Activated T-helper 1 cell treated with Interleukin-2 at 50 U/mL for 16 hours (primary cell): Measurements from ENCODE around the gene HEMK1.

Source experiments
- DNase-seq: peaks from one replicate; pipeline ENCODE4 v3.0.0-alpha.2; 2020; ENCODE audit warnings: low read depth

The HEMK1 gene, protein sequence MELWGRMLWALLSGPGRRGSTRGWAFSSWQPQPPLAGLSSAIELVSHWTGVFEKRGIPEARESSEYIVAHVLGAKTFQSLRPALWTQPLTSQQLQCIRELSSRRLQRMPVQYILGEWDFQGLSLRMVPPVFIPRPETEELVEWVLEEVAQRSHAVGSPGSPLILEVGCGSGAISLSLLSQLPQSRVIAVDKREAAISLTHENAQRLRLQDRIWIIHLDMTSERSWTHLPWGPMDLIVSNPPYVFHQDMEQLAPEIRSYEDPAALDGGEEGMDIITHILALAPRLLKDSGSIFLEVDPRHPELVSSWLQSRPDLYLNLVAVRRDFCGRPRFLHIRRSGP

DNA sequence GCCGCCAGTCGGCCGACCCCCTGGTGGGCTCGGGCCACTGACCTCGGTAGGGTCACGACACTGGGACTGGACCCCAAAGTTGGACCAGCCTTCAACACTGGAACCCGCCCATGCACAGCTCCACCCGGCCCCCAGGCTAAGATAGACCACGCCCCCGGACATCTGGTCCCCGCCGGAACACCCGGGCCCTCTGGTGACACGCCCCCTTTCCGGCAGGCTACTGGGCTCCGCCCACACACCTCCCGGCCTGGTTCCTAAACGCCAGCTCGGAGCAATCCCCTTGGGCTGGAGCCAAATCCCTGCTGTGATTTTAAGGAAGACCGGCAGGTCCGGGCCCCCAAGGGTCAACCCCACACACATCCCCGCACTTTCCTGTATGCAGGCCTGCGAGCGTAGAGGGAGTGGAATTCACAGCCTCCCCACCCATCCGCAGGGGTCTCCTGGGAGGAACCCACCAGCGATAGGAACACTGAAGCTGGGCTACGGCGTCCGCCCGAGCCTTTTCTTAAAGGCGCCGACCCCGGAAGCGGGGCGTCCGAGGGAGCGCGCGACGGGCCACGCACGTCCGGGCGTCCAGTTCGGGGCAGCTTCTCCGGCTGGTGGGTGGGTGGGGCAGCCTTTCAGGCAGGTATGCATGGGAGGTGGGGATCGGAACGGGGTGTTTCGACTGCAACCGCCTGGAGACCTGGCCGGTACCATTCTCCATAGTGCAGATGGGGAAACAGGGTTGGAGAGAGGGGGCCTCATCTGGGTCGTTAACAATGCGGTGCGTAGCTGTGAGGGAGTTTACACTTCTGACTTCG is at the start of gene HEMK1:
HEMK1 (plus strand) TSS at position 576 of the 803 bp plus-strand sequence. CDS start 1,583 bp downstream, outside the sequence.
- DNase-seq = peak; percentile 86

DNA sequence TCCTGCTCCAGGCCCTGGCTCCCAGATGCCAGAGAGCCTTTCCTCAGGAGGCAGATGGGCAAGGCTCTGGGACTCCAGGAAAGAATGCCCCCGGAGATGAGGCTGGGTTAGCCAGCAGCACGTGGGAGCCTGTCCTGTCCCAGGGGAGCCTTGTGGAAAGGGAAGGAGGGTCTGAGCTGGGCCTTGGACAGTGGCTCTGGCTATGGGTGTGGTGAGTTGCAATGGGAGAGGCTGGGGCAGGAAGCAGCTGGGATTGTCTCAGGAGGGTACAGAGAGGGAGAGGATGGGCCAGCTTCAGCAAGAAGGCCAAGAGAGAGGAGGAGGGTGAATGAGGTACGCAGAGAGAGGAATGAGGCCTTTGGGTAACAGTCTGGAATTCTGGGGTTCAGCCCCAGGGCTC is 48.5 kb upstream of the HEMK1 start:
- DNase-seq = no peak

DNA sequence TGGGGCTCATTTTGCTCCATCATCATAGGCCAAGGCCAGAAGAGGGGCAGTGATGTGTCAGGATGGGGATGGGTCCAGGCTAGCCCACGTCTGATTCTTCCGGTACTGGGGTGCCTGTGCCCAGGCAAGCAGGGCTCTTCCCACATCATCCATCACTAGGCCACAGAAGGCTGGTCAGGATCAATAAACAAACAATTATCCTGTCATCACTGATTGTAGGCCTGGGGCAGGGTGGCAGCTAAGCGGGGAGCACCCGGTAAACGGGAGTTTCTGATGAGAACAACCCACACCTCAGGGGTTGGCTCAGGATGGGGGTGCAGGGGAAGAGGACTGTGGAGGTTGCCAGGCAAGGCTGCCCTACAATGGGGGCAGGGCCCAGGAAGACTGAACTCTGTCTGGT is 47.8 kb upstream of the HEMK1 start:
- DNase-seq = no peak

DNA sequence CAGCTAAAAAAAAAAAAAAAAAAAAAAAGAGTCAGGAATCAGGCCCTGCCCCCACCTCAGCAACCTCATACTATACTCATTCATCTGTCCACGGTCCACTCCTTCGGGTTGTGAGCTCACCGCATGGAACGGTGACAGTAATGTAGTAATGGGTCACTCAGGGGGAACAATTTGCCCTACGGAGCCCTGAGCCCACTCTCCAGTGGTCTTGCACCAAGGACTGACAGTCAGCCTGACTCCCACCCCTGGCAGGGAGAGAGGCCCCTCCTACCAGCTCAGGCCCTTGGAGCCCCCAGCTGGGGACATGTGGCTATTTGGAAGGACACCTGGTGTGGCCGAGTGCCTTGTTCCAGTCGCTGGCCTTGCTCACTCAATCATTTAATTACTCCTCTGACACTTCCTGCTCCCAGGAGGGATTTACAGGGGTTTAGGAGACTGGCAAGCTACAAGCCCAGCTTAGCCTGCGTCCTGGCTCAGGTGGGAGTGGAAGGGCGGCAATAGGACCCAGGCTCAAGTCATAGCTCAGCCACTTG is 46.0 kb upstream of the HEMK1 start:
- DNase-seq = no peak

DNA sequence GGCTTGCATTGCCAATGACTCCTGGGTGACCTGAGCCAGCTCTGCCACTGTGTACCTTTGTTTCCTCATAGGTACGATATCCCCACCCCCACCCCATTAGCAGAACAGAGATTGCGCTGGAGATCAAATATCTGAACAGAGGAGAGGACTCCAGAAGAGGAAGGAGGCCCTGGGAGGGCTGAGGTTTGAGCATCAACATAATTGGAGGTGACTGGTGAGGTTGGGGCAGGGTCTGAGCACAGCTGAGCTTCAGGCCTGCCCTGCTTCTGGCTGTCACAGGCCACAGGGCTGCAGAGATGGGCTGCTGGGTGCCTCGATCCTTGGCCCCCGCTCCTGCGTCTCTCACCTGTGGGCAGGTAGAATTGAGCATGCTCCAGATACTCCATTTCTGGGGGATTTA is 44.6 kb upstream of the HEMK1 start:
- no peak for DNase-seq

DNA sequence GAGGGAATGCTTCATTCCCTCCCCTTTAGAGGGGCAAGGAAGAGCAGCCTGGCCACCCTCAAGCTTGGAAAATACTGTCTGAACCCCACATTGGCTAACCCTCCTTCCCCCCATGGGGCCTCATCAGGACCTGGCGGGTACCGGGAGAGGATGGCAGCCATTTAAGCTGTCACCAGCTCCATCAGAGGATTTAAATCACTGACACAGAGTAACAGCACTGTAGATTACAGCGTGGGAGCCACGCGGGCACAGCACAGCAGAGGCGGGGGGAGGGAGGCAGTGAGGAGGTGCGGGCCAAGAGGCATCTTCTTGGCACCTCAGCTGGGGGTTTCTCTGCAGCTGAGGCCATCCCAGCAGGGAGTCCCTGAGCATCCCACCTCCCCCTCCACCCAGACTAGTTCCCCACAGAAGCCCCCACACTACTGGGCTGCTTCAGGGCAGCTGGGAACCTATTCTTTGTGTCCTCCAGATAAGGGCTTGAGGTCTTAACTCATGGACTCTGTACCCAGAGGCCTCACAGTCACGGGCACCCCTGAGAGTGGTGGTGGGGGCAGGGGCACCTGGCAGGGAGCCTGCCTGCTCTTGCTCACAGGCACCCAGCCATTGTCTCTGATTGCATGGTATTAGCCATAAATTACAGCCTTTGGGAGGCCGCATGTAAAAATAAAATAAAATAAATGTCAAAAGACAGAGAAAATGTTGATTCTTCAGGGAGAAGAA is 44.0 kb upstream of the HEMK1 start:
- no peak for DNase-seq

DNA sequence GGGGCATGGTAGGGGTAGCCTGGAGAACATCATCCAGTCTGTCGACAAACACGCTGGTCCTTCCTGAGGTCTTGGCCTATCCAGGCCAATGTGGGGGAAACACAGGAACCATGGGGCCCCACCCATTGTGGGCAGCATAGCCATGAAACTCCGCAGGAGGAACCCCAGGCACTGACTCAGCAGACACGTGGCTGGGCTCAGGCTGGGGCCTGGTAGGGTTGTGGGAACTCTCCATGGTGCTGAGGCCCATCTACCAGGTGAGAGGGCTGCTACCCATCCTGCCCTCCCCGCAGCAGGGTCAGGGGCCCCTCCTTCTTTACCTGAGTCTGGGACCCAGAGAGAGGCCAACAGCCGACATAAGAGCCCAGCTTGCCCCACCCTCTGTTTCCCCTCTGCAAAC is 43.3 kb upstream of the HEMK1 start:
- peak; percentile 9 for DNase-seq

DNA sequence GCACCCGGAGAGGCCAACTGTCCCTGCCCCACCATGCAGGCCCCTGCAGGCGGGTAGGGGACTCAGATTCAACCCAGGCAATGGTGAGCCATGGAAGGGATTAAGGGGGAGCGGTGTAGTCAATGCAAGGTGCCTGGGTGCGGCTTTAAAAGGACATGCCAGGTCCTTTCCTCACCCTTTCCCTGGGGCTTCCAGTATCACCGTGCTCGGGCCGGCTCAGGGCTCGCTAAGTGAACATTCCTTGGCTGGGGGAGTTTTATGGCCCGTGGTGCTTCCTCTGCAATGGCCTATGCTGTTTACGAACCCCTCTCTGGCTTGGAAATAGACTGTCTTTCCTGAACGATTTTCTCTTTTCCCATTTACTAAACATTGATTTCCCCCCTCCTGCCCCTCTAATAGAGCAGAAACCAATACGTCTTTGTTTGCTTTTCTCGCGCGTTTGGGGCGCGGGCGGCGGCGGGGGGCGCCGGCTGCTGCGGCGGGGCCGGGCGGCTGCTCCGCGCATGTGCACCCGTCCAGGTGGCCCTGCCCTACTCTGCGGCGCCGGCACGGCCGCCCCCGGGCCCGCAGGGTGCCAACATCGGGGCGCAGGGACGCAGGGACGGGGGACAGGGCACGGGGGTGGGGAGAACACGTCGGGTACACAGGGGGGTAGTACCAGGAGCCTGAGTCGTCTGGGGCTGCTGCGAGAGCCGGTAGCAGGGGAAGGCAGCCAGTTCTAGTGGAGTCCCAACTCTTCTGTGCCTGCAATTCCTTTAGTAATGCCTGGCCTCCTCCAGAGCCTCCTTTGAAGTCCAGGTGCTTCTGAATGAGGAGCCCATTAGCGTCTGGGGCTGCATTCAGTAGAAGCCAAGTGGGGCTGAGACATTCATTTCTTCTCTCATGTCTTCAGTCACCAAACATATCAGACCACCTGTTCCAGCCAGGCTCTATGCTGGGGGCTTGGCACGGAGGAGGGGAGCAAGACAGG is 39.0 kb upstream of the HEMK1 start:
- no peak for DNase-seq

DNA sequence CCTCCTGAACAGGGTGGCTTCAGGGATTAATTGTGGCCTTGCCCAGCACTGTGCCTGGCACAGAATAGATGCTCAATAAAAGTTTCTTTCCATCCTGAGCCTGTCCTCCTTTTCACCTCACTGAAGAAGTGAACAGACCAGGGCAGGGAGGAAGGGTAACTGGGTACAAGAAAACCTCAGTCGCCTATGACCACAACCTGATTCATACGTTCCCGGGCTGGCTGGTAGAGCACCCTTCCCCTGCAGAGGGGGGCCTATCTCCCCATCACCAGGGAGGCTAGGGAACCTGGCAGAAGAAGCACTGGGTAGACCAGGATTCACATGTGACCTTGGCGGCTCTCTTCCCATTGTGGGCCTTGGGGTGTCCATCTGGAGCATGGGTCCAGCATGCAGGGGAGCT is 38.1 kb upstream of the HEMK1 start:
- no peak for DNase-seq

DNA sequence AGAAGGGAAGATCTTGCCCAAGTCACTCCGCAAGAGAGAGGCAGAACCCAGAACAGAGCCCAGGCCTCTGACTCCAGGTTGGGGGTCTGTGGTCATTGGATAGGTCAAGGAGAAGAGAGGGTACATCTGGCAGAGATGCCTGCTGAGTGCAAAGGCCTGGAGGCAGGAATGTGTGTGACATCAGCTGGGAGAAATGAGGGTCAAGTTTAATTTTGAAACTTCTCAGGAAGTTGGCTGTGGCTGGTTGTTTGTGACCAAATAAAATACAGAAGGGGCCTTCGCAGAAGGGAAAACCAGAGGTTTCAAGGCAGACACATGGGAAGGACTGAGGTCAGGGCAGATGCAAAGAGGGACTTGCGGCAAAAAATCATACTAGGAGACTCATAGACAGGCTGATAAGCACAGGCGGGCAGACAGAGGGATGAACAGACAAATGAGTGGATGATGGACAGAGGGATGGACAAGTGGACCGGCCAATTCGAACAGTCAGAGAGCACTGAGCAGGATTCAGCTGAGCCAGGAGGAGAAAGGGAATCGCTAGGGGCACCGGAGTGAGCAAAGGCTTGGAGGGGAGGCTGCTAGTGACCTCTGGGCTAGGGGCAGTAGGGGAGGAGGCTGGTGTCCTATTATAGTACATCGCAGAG is 37.1 kb upstream of the HEMK1 start:
- no peak for DNase-seq

DNA sequence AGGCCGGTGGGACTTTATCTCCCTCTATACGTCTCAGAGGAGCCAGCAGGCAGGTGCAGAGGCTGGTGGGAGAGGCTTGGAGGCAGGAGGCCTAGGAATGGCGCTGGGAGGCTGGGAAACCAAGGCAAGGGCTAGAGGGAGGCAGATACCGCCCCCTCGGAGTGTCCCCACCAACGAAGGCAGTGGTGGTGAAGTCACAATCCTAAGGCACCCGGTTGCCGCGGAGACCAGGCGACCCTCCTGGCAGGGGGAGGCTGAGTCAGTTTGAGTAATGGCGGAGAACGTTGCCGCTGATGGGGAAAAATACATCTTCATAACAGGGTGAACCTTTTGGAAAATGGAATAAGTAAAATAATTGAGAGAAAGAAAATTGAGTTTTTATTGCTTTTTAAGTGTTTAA is 36.0 kb upstream of the HEMK1 start:
- no peak for DNase-seq

DNA sequence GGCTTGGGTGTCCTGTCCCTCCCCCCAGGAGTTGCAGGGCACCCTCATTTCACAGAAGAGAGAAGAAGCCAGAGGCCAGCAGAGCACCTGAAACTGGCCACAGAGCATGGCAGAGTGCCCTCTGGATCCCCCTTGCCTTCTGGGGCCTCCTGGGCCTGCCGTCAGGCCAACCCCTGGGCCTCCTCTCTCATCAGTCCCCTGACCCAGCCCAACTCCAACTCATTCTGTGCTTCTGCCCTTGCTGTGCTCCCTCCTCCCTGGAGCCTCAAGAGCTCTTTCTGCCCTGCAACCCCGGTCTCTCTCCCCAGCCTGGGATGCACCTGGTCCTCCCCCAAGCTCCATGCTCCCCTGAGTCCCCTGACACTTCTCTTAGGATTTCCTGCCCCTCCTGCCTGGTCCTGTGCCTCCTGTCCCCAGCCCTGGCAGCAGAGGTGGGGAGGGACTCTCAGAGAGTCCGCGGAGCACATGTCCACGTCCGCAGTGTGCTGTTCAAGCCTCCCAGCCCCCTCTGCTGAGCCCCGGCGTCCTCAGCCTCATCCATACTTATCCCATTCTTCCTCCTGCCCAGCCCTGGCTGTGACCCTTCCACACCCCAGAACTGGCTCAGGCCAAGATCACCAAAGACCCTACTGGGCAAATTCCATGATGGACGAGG is 35.4 kb upstream of the HEMK1 start:
- DNase-seq = no peak

DNA sequence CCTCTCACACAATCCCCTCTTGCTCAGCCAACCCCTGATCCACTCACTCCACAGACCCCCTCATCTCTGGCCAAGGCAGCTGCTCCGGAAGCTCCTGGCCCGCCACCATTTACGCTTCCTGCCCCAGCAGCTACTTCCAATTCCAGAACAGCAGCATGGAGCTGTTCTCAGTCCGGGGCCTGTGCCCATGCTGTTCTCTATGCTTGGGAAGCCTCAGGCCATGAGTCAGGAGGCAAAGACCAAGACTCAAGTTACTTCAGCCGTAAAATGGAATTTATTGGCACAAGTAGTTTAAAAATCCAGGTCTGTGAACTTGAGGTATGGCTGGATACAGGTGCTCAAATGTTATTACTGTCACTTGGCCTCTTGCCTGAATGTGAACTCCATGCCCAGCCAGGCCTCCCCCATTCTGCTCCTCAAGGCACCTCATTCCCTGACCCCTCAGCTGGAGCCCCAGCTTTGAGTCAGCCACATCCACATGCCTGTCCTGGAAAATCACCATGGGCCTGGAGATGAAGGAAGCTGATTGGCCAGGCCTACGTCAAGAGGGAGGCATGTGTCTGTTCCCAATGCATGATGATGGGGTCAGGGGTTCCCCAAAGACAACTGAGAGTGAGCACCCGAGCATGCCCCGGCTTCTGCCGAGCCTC is 34.5 kb upstream of the HEMK1 start:
- DNase-seq = no peak

DNA sequence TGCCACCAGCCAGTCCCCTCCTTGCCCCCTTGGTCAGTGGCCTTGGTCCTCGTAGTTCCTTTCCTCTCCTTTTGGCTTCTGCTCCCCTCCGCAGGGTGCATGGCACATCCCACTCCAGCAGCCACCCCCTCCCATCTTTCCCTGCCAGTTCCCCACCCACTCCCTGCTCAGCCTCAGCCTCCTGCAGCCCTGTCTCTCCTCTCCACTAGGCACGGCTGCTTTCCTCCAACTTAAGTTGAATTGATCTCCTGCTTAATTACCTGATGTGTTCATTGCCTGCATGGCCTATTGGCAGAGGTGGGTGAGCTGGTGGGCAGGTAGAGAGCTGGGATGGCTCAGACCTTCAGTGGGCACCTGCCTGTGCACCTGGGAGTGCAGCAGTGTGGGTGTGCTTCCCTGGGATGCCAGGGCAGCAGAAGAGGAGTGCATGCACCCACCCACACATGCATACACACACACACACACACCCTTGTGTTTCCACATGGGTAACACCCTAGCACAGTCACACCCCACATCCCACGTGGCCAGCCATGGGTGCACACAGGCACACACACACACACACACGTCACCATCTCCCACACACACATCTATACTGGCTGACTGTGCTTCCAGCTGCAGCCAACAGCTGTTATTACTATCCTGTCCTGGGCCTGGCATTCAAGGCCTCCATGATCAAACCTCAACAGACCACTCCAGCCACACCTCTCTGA is 32.7 kb upstream of the HEMK1 start:
- no peak for DNase-seq

DNA sequence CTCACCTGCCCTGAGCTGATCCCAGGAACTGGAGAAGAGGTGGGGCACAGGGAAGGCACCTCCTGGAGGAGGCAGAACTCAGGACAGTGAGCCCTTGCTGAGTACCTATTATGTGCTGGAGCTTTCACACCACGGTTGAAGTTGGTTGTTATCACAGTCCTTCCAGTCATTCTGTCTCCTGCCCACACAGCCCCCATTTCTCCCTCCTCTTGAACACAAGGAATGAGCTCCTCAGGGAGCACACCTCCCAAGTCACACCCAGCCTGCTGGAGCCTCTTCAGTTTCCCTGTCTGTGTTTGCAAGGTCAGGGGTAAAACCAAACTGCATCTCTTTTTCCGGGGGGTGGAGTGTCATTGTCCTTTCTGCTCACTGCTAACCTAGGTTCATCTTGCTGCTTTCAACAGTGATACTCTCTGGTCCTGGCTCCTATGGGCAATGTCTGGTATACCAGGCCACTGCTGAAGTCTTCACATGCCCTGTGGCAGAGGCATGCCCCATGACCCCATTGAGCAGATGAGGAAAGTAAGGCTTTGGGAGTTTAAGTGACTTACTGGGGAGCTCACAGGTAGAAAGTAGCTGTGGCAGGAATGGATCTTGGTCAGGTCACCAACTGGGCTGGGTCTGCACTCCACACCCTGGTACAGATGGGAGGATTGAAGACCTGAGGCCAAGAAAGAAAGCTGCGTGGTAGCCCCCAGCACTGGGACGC is 31.7 kb upstream of the HEMK1 start:
- no peak for DNase-seq

DNA sequence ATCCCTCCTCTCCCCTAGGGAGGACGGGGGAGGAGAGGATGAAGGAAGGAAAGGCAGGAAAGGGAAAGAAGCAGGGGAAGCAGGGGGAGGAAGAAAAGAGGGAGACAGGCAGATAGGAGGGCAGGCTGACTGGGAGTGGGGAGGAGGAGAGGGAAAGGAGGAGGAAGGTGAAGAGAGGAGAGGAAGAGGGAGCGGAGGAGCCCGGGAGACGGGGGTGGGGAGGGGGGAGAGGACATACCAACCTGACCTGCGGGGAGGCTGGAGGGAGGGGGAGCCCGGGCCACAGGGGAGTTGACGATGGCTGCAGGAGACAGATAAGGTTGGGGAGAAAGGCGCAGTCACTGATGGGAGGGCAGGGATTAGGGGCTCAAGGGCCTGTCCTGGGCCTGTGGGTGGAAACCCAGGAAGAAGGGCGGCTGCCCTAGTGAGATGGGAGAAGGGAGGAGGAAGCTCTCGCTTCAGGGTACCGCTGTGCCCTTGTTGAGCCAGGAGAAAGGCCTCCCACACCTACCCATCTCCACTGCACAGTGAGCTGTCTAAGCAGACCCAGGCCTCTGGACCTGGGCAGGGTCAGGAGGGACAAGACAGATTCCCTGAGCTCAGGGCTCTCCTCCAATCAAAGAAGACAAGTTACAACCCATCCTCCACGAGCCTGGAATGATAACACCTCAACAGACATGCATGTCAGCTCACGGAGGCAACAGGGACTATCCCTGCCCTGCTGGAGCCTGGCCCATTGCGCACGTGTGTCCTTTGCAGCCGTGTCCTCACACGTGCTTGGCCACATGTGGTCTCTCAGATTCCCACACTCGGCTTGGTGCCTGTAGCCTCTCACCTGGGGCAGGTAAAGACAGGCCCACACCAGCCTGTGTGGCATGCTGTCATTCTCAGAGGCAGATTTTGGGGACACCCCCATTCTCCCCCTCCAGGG is 29.7 kb upstream of the HEMK1 start:
- DNase-seq = no peak
